Activated CD4-positive, alpha-beta T cell treated with anti-CD3 and anti-CD28 coated beads, Interleukin-2, amount 10 ng/mL, durations not matched to agents 7 days and 5 days (primary cell): Measurements from ENCODE around the gene NAP1L2. TPM values are rescaled to one million over a fixed set of nuclear protein-coding genes. Genes with fewer than 3 reads are reported as not detected.
"Not testable (repeated sequence)": the region's sequence is repeated elsewhere in the genome, so short reads cannot be mapped to it uniquely, and the experiment has no call there.

Source experiments
- CTCF ChIA-PET: fragments of 350-600 bp; sonication (Branson Sonifier 250); formaldehyde crosslinking; loops from one replicate; lab custom pipeline; 2021; ENCODE audit warnings: antibody characterized with exemption; lab: Charles Lee
- POLR2A ChIA-PET: fragments of 350-600 bp; sonication (Branson Sonifier 250); formaldehyde crosslinking; loops from one replicate; lab custom pipeline; 2021; ENCODE audit warnings: antibody characterized with exemption; lab: Charles Lee
- DNase-seq: peaks from one replicate; pipeline ENCODE4 v3.0.0-alpha.2; 2020
- H3K27ac Mint-ChIP-seq: one replicate; pipeline ENCODE4 v1.8.0; 2021; ENCODE audit warnings: mild to moderate bottlenecking, moderate library complexity, mixed read lengths
- H3K27me3 Mint-ChIP-seq: one replicate; pipeline ENCODE4 v1.8.0; 2021; ENCODE audit warnings: mixed read lengths
- H3K36me3 Mint-ChIP-seq: one replicate; pipeline ENCODE4 v1.8.0; 2021; ENCODE audit warnings: low read depth, mixed read lengths
- H3K4me1 Mint-ChIP-seq: one replicate; pipeline ENCODE4 v1.8.0; 2021; ENCODE audit warnings: mixed read lengths
- H3K4me3 Mint-ChIP-seq: one replicate; pipeline ENCODE4 v1.8.0; 2021; ENCODE audit warnings: mild to moderate bottlenecking, moderate library complexity, mixed read lengths
- H3K9me3 Mint-ChIP-seq: one replicate; pipeline ENCODE4 v1.8.0; 2021; ENCODE audit warnings: mixed read lengths
- total RNA-seq, 2 experiments: library from RNA; stranded (reverse); gene quantifications; one replicate each; pipeline ENCODE4 v1.2.3, GENCODE V29; 2021

The NAP1L2 gene
- total RNA-seq, result 1 to 10 TPM; 2.2 to 2.5 TPM

- peak within 1 kb of the TSS; percentile 91 for H3K4me3 Mint-ChIP-seq
- peak; percentile 49 for DNase-seq
- peaks cover 17% of the 10 kb centered on the region for H3K4me1 Mint-ChIP-seq
- H3K27ac Mint-ChIP-seq, result peak within 1 kb of the TSS; percentile 87
- ChIA-PET POLR2A (no interaction called here), CTCF (no interaction called here)
- H3K9me3 Mint-ChIP-seq, result no peaks in the 10 kb centered on the region
- H3K36me3 Mint-ChIP-seq, result no peaks in the 10 kb centered on the region
- peaks cover 6% of the 10 kb centered on the region for H3K27me3 Mint-ChIP-seq
Measured at GRCh38 chrX:73214426-73215094, at the start of gene NAP1L2. TSS of gene NAP1L2 (minus strand) at chrX:73214851. CDS start at chrX:73214492, 359 bp downstream.

GRCh38 chrX:73262991-73263390 lies 48.3 kb upstream of the NAP1L2 start:
- H3K4me1 Mint-ChIP-seq, result no peaks in the 10 kb centered on the region
- H3K27me3 Mint-ChIP-seq, result no peaks in the 10 kb centered on the region
- H3K36me3 Mint-ChIP-seq, result no peaks in the 10 kb centered on the region
- POLR2A ChIA-PET, result no interaction called here
- no peaks in the 10 kb centered on the region for H3K9me3 Mint-ChIP-seq
- no peak overlapping the region for H3K4me3 Mint-ChIP-seq
- H3K27ac Mint-ChIP-seq, result no peak overlapping the region
- DNase-seq, result no peak
- CTCF ChIA-PET, result no interaction called here

- CTCF ChIA-PET, result no interaction called here
- DNase-seq, result no peak
- H3K27me3 Mint-ChIP-seq, result no peaks in the 10 kb centered on the region
- no peak overlapping the region for H3K27ac Mint-ChIP-seq
- no peak overlapping the region for H3K4me3 Mint-ChIP-seq
- no peaks in the 10 kb centered on the region for H3K9me3 Mint-ChIP-seq
- POLR2A ChIA-PET, result no interaction called here
- H3K4me1 Mint-ChIP-seq, result no peaks in the 10 kb centered on the region
- no peaks in the 10 kb centered on the region for H3K36me3 Mint-ChIP-seq
Measured at GRCh38 chrX:73239242-73239641, 24.6 kb upstream of the NAP1L2 start.

GRCh38 chrX:73217621-73218020 lies 3.0 kb upstream of the NAP1L2 start:
- POLR2A ChIA-PET, result no interaction called here
- Mint-ChIP-seq H3K27ac (no peak overlapping the region), H3K36me3 (no peaks in the 10 kb centered on the region), H3K27me3 (peaks cover 6% of the 10 kb centered on the region), H3K4me3 (no peak overlapping the region), H3K4me1 (peaks cover 15% of the 10 kb centered on the region), H3K9me3 (no peaks in the 10 kb centered on the region)
- no peak for DNase-seq
- CTCF ChIA-PET, result no interaction called here

- Mint-ChIP-seq H3K4me1 (peaks cover 17% of the 10 kb centered on the region), H3K36me3 (no peaks in the 10 kb centered on the region), H3K27me3 (peaks cover 6% of the 10 kb centered on the region), H3K9me3 (no peaks in the 10 kb centered on the region), H3K4me3 (peak overlapping the region; percentile 91), H3K27ac (peak overlapping the region; percentile 87)
- ChIA-PET CTCF (no interaction called here), POLR2A (no interaction called here)
- peak; percentile 6 for DNase-seq
Measured at GRCh38 chrX:73215246-73215645, 595 bp upstream of the NAP1L2 start.

- H3K27ac Mint-ChIP-seq, result peak overlapping the region; percentile 87
- no peaks in the 10 kb centered on the region for H3K9me3 Mint-ChIP-seq
- CTCF ChIA-PET, result no interaction called here
- H3K4me1 Mint-ChIP-seq, result peaks cover 17% of the 10 kb centered on the region
- H3K36me3 Mint-ChIP-seq, result no peaks in the 10 kb centered on the region
- DNase-seq, result no peak
- POLR2A ChIA-PET, result no interaction called here
- peaks cover 6% of the 10 kb centered on the region for H3K27me3 Mint-ChIP-seq
- H3K4me3 Mint-ChIP-seq, result peak overlapping the region; percentile 91
Measured at GRCh38 chrX:73213734-73214425, 771 bp downstream of the NAP1L2 start.

- H3K27me3 Mint-ChIP-seq, result no peaks in the 10 kb centered on the region
- no peaks in the 10 kb centered on the region for H3K9me3 Mint-ChIP-seq
- H3K4me1 Mint-ChIP-seq, result no peaks in the 10 kb centered on the region
- H3K36me3 Mint-ChIP-seq, result no peaks in the 10 kb centered on the region
- ChIA-PET CTCF (no interaction called here), POLR2A (no interaction called here)
- no peak for DNase-seq
- no peak overlapping the region for H3K4me3 Mint-ChIP-seq
- H3K27ac Mint-ChIP-seq, result no peak overlapping the region
Measured at GRCh38 chrX:73206366-73206765, 8.3 kb downstream of the NAP1L2 start.

- no peak for DNase-seq
- no peak overlapping the region for H3K4me3 Mint-ChIP-seq
- no peak overlapping the region for H3K27ac Mint-ChIP-seq
- ChIA-PET CTCF (interaction anchor here (1.0 kb wide), 1 partner anchor 18 kb away, joined by 3 read pairs; no protein-coding TSS in a partner anchor), POLR2A (no interaction called here)
- no peaks in the 10 kb centered on the region for H3K36me3 Mint-ChIP-seq
- H3K27me3 Mint-ChIP-seq, result no peaks in the 10 kb centered on the region
- H3K9me3 Mint-ChIP-seq, result no peaks in the 10 kb centered on the region
- H3K4me1 Mint-ChIP-seq, result no peaks in the 10 kb centered on the region
Measured at GRCh38 chrX:73182502-73183114, 32.0 kb downstream of the NAP1L2 start.

GRCh38 chrX:73168945-73169344 lies 45.7 kb downstream of the NAP1L2 start:
- DNase-seq, H3K9me3 Mint-ChIP-seq, POLR2A ChIA-PET, H3K36me3 Mint-ChIP-seq, H3K4me3 Mint-ChIP-seq, H3K27ac Mint-ChIP-seq, CTCF ChIA-PET, H3K27me3 Mint-ChIP-seq, H3K4me1 Mint-ChIP-seq: not testable (repeated sequence)

Other genes with a start within 250 kb of the NAP1L2 start
- gene PABPC1L2B, start 211.9 kb downstream of the NAP1L2 start, total RNA-seq, result not detected
- gene PABPC1L2A, start 135.3 kb downstream of the NAP1L2 start, total RNA-seq, result not detected
- gene CDX4, start 232.2 kb upstream of the NAP1L2 start, total RNA-seq, result not detected